Endodermal cell (in vitro differentiated cells): ENCODE measurements around the gene LTBP1. TPM values are rescaled to one million over a fixed set of nuclear protein-coding genes. Genes with fewer than 3 reads are reported as not detected.

Source experiments
- DNase-seq: peaks from one replicate; pipeline ENCODE4 v3.0.0-alpha.2; 2017
- H3K27ac ChIP-seq: 2 replicates; pipeline ENCODE4 v1.5.1; 2013; ENCODE audit warnings: mild to moderate bottlenecking, low read depth, low read length, moderate library complexity
- H3K27me3 ChIP-seq: 2 replicates; pipeline ENCODE4 v1.6.1; 2013; ENCODE audit warnings: mild to moderate bottlenecking, low read length, moderate library complexity; ENCODE audit not compliant: insufficient read depth, control insufficient read depth, poor library complexity, severe bottlenecking
- H3K36me3 ChIP-seq: 2 replicates; pipeline ENCODE4 v1.7.0; 2013; ENCODE audit warnings: mild to moderate bottlenecking, low read length, moderate library complexity; ENCODE audit not compliant: control insufficient read depth, insufficient read depth
- H3K4me1 ChIP-seq: one replicate; pipeline ENCODE4 v1.7.0; 2013; ENCODE audit warnings: low read length; ENCODE audit not compliant: control insufficient read depth, insufficient read depth
- H3K4me3 ChIP-seq: 2 replicates; pipeline ENCODE4 v1.5.1; 2013; ENCODE audit warnings: mild to moderate bottlenecking, low read length, moderate library complexity
- H3K9ac ChIP-seq: 2 replicates; pipeline ENCODE4 v1.6.1; 2013; ENCODE audit warnings: mild to moderate bottlenecking, low read length, moderate library complexity; ENCODE audit not compliant: poor library complexity, severe bottlenecking; ENCODE audit errors: extremely low read depth
- H3K9me3 ChIP-seq: 2 replicates; pipeline ENCODE4 v1.6.1; 2013; ENCODE audit warnings: mild to moderate bottlenecking, low read length, moderate library complexity; ENCODE audit not compliant: control insufficient read depth
- H3K27ac Mint-ChIP-seq: 2 replicates; pipeline ENCODE4 v1.8.0; 2020; ENCODE audit warnings: mixed read lengths
- H3K27me3 Mint-ChIP-seq: 2 replicates; pipeline ENCODE4 v1.8.0; 2021; ENCODE audit warnings: mild to moderate bottlenecking, mixed read lengths; ENCODE audit not compliant: insufficient read depth
- H3K36me3 Mint-ChIP-seq: 2 replicates; pipeline ENCODE4 v1.8.0; 2020; ENCODE audit warnings: low read depth, mixed read lengths
- H3K4me1 Mint-ChIP-seq: 2 replicates; pipeline ENCODE4 v1.8.0; 2020; ENCODE audit warnings: mixed read lengths
- H3K4me3 Mint-ChIP-seq: 2 replicates; pipeline ENCODE4 v1.8.0; 2020; ENCODE audit warnings: mild to moderate bottlenecking, moderate library complexity, mixed read lengths
- H3K9me3 Mint-ChIP-seq: 2 replicates; pipeline ENCODE4 v1.8.0; 2020; ENCODE audit warnings: mild to moderate bottlenecking, mixed read lengths
- CTCF ChIP-seq: fragments of 200-600 bp; sonication (generic); conservative IDR thresholded peaks from 2 replicates; pipeline ENCODE4 v1.5.0; 2021; ENCODE audit warnings: antibody characterized with exemption, mild to moderate bottlenecking
- WGBS, 2 experiments: methylation state at CpG; one replicate each; pipeline versions ENCODE4 v1.1.5 to v1.1.7; 2013; ENCODE audit warnings: missing lambda C conversion rate in 2 of 2, mixed read lengths in 1 of 2; ENCODE audit not compliant: insufficient coverage in 1 of 2, insufficient read length in 1 of 2; 5-methylcytosine and 5-hydroxymethylcytosine counted together
- total RNA-seq, 2 donors: library from RNA; stranded (reverse); fragmentation: NEBNext Ultra II Directional in 1 of 2; extraction: Animal tissue kit (Norgen Biotek cat#: 25700) in 1 of 2; gene quantifications; 2 replicates in 1 of 2; 3 replicates in 1 of 2; pipeline ENCODE4 v1.2.1, GENCODE V29; 2021

LTBP1 gene
- total RNA-seq, 2 donors from 2014 or later, result 43.2 to 43.4 TPM

- Histone ChIP-seq H3K27ac (no peak overlapping the region), H3K36me3 (no peaks in the 10 kb centered on the region), H3K4me3 (no peak overlapping the region), H3K9me3 (no peaks in the 10 kb centered on the region), H3K4me1 (no peaks in the 10 kb centered on the region), H3K27me3 (no peaks in the 10 kb centered on the region), H3K9ac (no peak overlapping the region)
- WGBS, 2 experiments, result 63 to 100% methylated on average over 1 to 2 of the region's 2 CpGs
- no peak for TF ChIP-seq CTCF
- Mint-ChIP-seq H3K27ac (no peak overlapping the region), H3K27me3 (no peaks in the 10 kb centered on the region), H3K9me3 (no peaks in the 10 kb centered on the region), H3K4me3 (no peak overlapping the region), H3K4me1 (peaks cover 1% of the 10 kb centered on the region), H3K36me3 (no peaks in the 10 kb centered on the region)
- no peak for DNase-seq
Measured at GRCh38 chr2:33131749-33132148, 185.0 kb downstream of the LTBP1 start.

GRCh38 chr2:33133454-33133952, 186.8 kb downstream of the LTBP1 start:
- H3K36me3 Mint-ChIP-seq, result no peaks in the 10 kb centered on the region
- H3K4me3 Mint-ChIP-seq, result no peak overlapping the region
- Histone ChIP-seq H3K36me3 (no peaks in the 10 kb centered on the region), H3K9ac (no peak overlapping the region), H3K27ac (no peak overlapping the region), H3K4me1 (no peaks in the 10 kb centered on the region), H3K27me3 (no peaks in the 10 kb centered on the region), H3K9me3 (no peaks in the 10 kb centered on the region), H3K4me3 (no peak overlapping the region)
- WGBS, 2 experiments, result 93 to 96% methylated on average over 7 of the region's 7 CpGs
- no peaks in the 10 kb centered on the region for H3K9me3 Mint-ChIP-seq
- H3K27ac Mint-ChIP-seq, result no peak overlapping the region
- H3K27me3 Mint-ChIP-seq, result no peaks in the 10 kb centered on the region
- DNase-seq, result no peak
- no peak for TF ChIP-seq CTCF
- H3K4me1 Mint-ChIP-seq, result peaks cover 1% of the 10 kb centered on the region

GRCh38 chr2:33134086-33134771, 187.5 kb downstream of the LTBP1 start:
- H3K4me3 Mint-ChIP-seq, result no peak overlapping the region
- Histone ChIP-seq H3K27me3 (no peaks in the 10 kb centered on the region), H3K27ac (no peak overlapping the region), H3K36me3 (no peaks in the 10 kb centered on the region), H3K9ac (no peak overlapping the region), H3K9me3 (no peaks in the 10 kb centered on the region), H3K4me1 (no peaks in the 10 kb centered on the region), H3K4me3 (no peak overlapping the region)
- H3K9me3 Mint-ChIP-seq, result no peaks in the 10 kb centered on the region
- no peaks in the 10 kb centered on the region for H3K27me3 Mint-ChIP-seq
- no peak overlapping the region for H3K27ac Mint-ChIP-seq
- peaks cover 1% of the 10 kb centered on the region for H3K4me1 Mint-ChIP-seq
- no peaks in the 10 kb centered on the region for H3K36me3 Mint-ChIP-seq
- no peak for TF ChIP-seq CTCF
- WGBS, 2 experiments, result 75 to 82% methylated on average over 6 to 14 of the region's 14 CpGs
- DNase-seq, result no peak
